ENCODE results near the gene CCR2. TPM values are rescaled to one million over a fixed set of nuclear protein-coding genes. Genes with fewer than 3 reads are reported as not detected.

Gene CCR2
- total RNA-seq, 4 donors from 2014 or later = 1.3 to 5.4 (median 4.1) TPM

- ATAC-seq (ENCODE audit: low FRiP score) (no peak), DNase-seq (ENCODE audit: low spot score) (no peak)
- no peak for TF ChIP-seq CTCF (IDR thresholded peaks at IDR 0.05)
Measured at GRCh38 chr3:46354478-46354877, 567 bp downstream of the CCR2 start.

DNA sequence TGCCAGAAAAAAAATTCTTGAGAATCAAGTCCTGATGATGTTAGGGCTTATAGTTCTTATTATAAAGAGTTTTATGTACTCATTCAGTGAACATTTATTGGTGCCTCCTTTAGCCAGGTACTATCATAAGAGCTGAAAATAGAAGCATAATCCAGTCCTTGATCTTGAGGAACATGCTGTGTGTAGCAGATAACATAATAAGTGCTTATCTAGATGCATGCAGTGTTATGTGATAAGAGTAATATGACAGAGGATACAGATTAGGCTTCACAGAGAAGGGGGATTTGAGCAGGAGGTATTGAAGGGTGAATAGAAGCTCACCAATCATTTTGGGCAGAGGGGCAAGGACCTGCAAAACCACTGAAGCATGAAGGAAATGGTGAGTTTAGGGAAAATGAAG is 1.1 kb downstream of the CCR2 start:
- no peak for TF ChIP-seq CTCF (IDR thresholded peaks at IDR 0.05)
- ATAC-seq (ENCODE audit: low FRiP score) = no peak

GRCh38 chr3:46356276-46356675 is 2.4 kb downstream of the CCR2 start:
- TF ChIP-seq CTCF (IDR thresholded peaks at IDR 0.05) = no peak
- DNase-seq (ENCODE audit: low spot score) (no peak), ATAC-seq (ENCODE audit: low FRiP score) (no peak)

More for the DNA sequence above, 1.1 kb downstream of the CCR2 start:
- DNase-seq (ENCODE audit: low spot score) = no peak

DNA sequence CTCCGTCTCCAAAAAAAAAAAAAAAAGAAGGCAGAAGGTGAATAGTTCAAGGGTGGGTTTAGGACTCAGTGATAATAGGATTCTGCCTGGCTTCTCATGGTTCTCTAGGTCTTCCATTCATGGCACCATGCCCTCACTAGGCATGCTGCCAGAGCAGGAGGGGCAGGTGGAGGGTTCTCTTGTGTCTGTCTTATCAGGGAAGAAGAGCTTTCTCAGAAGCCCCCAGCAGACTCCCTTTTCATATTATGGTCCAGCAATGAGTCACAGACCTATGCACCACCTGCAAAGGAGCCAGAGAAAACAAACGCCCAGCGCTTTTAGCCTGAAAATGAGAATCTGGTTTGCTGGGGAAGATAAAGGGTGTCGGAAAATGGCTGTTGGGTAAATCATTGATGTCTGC is 3.0 kb downstream of the CCR2 start:
- DNase-seq (ENCODE audit: low spot score) (no peak), ATAC-seq (ENCODE audit: low FRiP score) (no peak)
- no peak for TF ChIP-seq CTCF (IDR thresholded peaks at IDR 0.05)

DNA sequence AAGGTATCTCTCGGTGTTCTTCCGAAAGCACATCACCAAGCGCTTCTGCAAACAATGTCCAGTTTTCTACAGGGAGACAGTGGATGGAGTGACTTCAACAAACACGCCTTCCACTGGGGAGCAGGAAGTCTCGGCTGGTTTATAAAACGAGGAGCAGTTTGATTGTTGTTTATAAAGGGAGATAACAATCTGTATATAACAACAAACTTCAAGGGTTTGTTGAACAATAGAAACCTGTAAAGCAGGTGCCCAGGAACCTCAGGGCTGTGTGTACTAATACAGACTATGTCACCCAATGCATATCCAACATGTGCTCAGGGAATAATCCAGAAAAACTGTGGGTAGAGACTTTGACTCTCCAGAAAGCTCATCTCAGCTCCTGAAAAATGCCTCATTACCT is 4.6 kb downstream of the CCR2 start:
- TF ChIP-seq CTCF (IDR thresholded peaks at IDR 0.05) = no peak
- no peak for ATAC-seq (ENCODE audit: low FRiP score)

GRCh38 chr3:46359733-46360493 is 6.0 kb downstream of the CCR2 start:
- no peak for DNase-seq (ENCODE audit: low spot score)
- ATAC-seq (ENCODE audit: low FRiP score) = peak; percentile 57
- TF ChIP-seq CTCF (IDR thresholded peaks at IDR 0.05) = no peak

More for the DNA sequence above, 4.6 kb downstream of the CCR2 start:
- DNase-seq (ENCODE audit: low spot score) = no peak

DNA sequence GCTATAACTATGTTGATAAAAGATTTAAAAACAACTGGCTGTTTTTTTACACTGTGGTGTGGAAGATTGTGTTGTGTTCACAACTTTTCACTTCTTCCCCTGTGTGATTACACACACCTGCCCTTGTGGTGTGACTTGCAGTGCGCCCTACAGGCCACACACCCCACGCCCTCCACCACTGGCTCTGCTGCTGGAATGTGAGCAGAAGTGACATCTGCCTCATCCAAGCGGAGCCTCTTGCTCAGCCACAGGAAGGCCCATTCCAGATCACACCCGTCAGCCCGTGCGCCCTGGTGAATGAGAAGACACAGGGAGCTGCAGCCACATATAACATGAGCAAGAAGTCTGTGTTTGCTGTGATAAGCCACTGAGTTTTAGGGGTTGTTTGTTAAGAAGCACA is 7.0 kb downstream of the CCR2 start:
- no peak for DNase-seq (ENCODE audit: low spot score)
- no peak for TF ChIP-seq CTCF (IDR thresholded peaks at IDR 0.05)
- no peak for ATAC-seq (ENCODE audit: low FRiP score)

Measured in omental fat pad (tissue), 4 donors.